ENCODE data around the gene CMIP. TPM values are rescaled to one million over a fixed set of nuclear protein-coding genes. Genes with fewer than 3 reads are reported as not detected.

Gene CMIP
- total RNA-seq, 5 donors from 2014 or later (not counting 1 experiment from before 2014, with no cell fraction given) = 39.8 to 55.9 (median 42.6) TPM

DNA sequence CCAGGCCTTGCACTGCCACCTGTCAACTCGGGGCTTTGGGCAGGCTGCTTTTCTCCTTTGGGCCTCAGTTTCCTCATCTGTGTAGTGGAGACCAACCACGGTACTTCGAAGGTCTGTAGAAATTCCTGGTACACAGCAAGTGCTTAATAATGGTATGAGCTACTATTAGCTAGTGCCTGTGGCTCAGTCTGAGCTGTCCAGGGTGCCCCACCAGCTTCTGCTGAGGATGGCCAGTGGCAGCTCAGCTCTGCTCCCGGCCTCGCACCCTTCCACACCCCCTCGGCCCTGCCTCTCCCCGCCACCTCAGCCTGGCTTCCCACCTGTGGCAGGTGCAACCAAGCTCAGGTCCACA is 308.2 kb downstream of the CMIP start:
- ChIA-PET CTCF (interaction anchor here (0.6 to 1.0 kb wide), 3 partner anchors 11 to 446 kb away, joined by 3 to 7 read pairs (median 5); no protein-coding TSS in a partner anchor), POLR2A (no interaction called here)
- Histone ChIP-seq H3K4me1 (ENCODE audit: control insufficient read depth in 1 of 2, extremely low read depth in 1 of 2, insufficient read depth in 2 of 2, low read length in 2 of 2) (peaks cover 0 to 5% of the 10 kb centered on the region in 2 experiments), H3K27ac (ENCODE audit: low read length) (no peak overlapping the region), H3K4me3 (ENCODE audit: control insufficient read depth in 1 of 2, extremely low read depth in 1 of 2, low read length in 1 of 2) (no peak overlapping the region), H3K27me3 (replicated peaks in 1 of 2; ENCODE audit: control insufficient read depth in 2 of 2, extremely low read depth in 1 of 2, insufficient read depth in 2 of 2, low read length in 1 of 2) (no peaks in the 10 kb centered on the region), H3K9me3 (no peaks in the 10 kb centered on the region), H3K36me3 (ENCODE audit: control insufficient read depth in 2 of 2, extremely low read depth in 1 of 2, insufficient read depth in 1 of 2, low read length in 1 of 2) (no peaks in the 10 kb centered on the region)
- DNase-seq (no peak), ATAC-seq (replicated peaks in 1 of 4) (no peak)
- H3K4me1 Mint-ChIP-seq = peaks cover 0 to 12% (median 6%) of the 10 kb centered on the region in 3 donors
- H3K27ac Mint-ChIP-seq = no peak overlapping the region
- no peaks in the 10 kb centered on the region for H3K9me3 Mint-ChIP-seq
- no peak overlapping the region for H3K4me3 Mint-ChIP-seq
- H3K36me3 Mint-ChIP-seq = no peaks in the 10 kb centered on the region
- WGBS (ENCODE audit: insufficient coverage) = no CpG with 5 or more reads among the region's 7 CpGs
- H3K27me3 Mint-ChIP-seq = peaks cover 0 to 8% of the 10 kb centered on the region in 2 donors

DNA sequence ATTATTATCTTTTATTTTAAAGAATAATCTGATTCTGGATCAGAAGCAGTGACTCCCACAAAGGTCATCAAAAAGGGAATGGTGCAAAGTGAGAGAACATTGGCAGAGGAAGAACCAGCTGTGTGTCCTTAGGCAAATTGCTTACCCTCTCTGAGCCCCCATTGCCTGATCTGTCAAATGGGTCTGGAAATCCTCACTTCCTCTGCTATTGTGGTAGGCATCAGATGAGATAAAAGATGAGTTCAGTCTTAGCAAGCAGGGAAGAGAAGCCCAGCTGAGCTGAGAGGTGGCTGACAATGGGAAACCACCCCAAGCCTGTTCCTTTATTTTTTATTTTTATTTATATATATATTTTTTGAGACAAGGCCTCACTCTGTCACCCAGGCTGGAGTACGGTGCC is 310.2 kb downstream of the CMIP start:
- ChIA-PET CTCF (no interaction called here), POLR2A (no interaction called here)
- Mint-ChIP-seq H3K27ac (no peak overlapping the region), H3K27me3 (peaks cover 0 to 13% of the 10 kb centered on the region in 2 donors), H3K9me3 (no peaks in the 10 kb centered on the region), H3K36me3 (no peaks in the 10 kb centered on the region), H3K4me1 (peaks cover 0 to 7% (median 6%) of the 10 kb centered on the region in 3 donors), H3K4me3 (no peak overlapping the region)
- Histone ChIP-seq H3K27ac (ENCODE audit: low read length) (no peak overlapping the region), H3K9me3 (no peaks in the 10 kb centered on the region), H3K4me3 (ENCODE audit: control insufficient read depth in 1 of 2, extremely low read depth in 1 of 2, low read length in 1 of 2) (no peak overlapping the region), H3K27me3 (replicated peaks in 1 of 2; ENCODE audit: control insufficient read depth in 2 of 2, extremely low read depth in 1 of 2, insufficient read depth in 2 of 2, low read length in 1 of 2) (no peaks in the 10 kb centered on the region), H3K4me1 (ENCODE audit: control insufficient read depth in 1 of 2, extremely low read depth in 1 of 2, insufficient read depth in 2 of 2, low read length in 2 of 2) (peaks cover 0 to 5% of the 10 kb centered on the region in 2 experiments), H3K36me3 (ENCODE audit: control insufficient read depth in 2 of 2, extremely low read depth in 1 of 2, insufficient read depth in 1 of 2, low read length in 1 of 2) (no peaks in the 10 kb centered on the region)
- ATAC-seq (replicated peaks in 1 of 4) (no peak), DNase-seq (no peak)
- WGBS (ENCODE audit: insufficient coverage) = no CpG with 5 or more reads among the region's 1 CpG

- H3K36me3 Mint-ChIP-seq = no peaks in the 10 kb centered on the region
- peaks cover 0 to 5% of the 10 kb centered on the region in 2 experiments for H3K4me1 ChIP-seq (ENCODE audit: control insufficient read depth in 1 of 2, extremely low read depth in 1 of 2, insufficient read depth in 2 of 2, low read length in 2 of 2)
- H3K27ac ChIP-seq (ENCODE audit: low read length) = no peak overlapping the region
- no peaks in the 10 kb centered on the region for H3K9me3 Mint-ChIP-seq
- ChIA-PET POLR2A (no interaction called here), CTCF (no interaction called here)
- 52% methylated on average over 9 of the region's 13 CpGs for WGBS (ENCODE audit: insufficient coverage)
- DNase-seq (no peak), ATAC-seq (replicated peaks in 1 of 4) (no peak)
- no peaks in the 10 kb centered on the region for H3K36me3 ChIP-seq (ENCODE audit: control insufficient read depth in 2 of 2, extremely low read depth in 1 of 2, insufficient read depth in 1 of 2, low read length in 1 of 2)
- no peak overlapping the region for H3K4me3 Mint-ChIP-seq
- no peak overlapping the region for H3K27ac Mint-ChIP-seq
- H3K4me1 Mint-ChIP-seq = peaks cover 0 to 7% (median 6%) of the 10 kb centered on the region in 3 donors
- no peaks in the 10 kb centered on the region for H3K27me3 ChIP-seq (replicated peaks in 1 of 2; ENCODE audit: control insufficient read depth in 2 of 2, extremely low read depth in 1 of 2, insufficient read depth in 2 of 2, low read length in 1 of 2)
- H3K9me3 ChIP-seq = no peaks in the 10 kb centered on the region
- peaks cover 0 to 12% of the 10 kb centered on the region in 2 donors for H3K27me3 Mint-ChIP-seq
- no peak overlapping the region for H3K4me3 ChIP-seq (ENCODE audit: control insufficient read depth in 1 of 2, extremely low read depth in 1 of 2, low read length in 1 of 2)
Observed at GRCh38 chr16:81755915-81756614, 311.5 kb downstream of the CMIP start.

GRCh38 chr16:81756615-81757356 is 312.2 kb downstream of the CMIP start:
- Mint-ChIP-seq H3K4me3 (no peak overlapping the region), H3K4me1 (peaks cover 0 to 7% (median 6%) of the 10 kb centered on the region in 3 donors), H3K27ac (no peak overlapping the region), H3K36me3 (no peaks in the 10 kb centered on the region), H3K27me3 (peaks cover 0 to 12% of the 10 kb centered on the region in 2 donors), H3K9me3 (no peaks in the 10 kb centered on the region)
- DNase-seq (no peak), ATAC-seq (replicated peaks in 1 of 4) (no peak)
- CTCF ChIA-PET = no interaction called here
- POLR2A ChIA-PET = no interaction called here
- H3K36me3 ChIP-seq (ENCODE audit: control insufficient read depth in 2 of 2, extremely low read depth in 1 of 2, insufficient read depth in 1 of 2, low read length in 1 of 2) = no peaks in the 10 kb centered on the region
- H3K4me3 ChIP-seq (ENCODE audit: control insufficient read depth in 1 of 2, extremely low read depth in 1 of 2, low read length in 1 of 2) = no peak overlapping the region
- no peaks in the 10 kb centered on the region for H3K9me3 ChIP-seq
- peaks cover 0 to 5% of the 10 kb centered on the region in 2 experiments for H3K4me1 ChIP-seq (ENCODE audit: control insufficient read depth in 1 of 2, extremely low read depth in 1 of 2, insufficient read depth in 2 of 2, low read length in 2 of 2)
- no peak overlapping the region for H3K27ac ChIP-seq (ENCODE audit: low read length)
- 80% methylated on average over 7 of the region's 9 CpGs for WGBS (ENCODE audit: insufficient coverage)
- H3K27me3 ChIP-seq (replicated peaks in 1 of 2; ENCODE audit: control insufficient read depth in 2 of 2, extremely low read depth in 1 of 2, insufficient read depth in 2 of 2, low read length in 1 of 2) = no peaks in the 10 kb centered on the region

DNA sequence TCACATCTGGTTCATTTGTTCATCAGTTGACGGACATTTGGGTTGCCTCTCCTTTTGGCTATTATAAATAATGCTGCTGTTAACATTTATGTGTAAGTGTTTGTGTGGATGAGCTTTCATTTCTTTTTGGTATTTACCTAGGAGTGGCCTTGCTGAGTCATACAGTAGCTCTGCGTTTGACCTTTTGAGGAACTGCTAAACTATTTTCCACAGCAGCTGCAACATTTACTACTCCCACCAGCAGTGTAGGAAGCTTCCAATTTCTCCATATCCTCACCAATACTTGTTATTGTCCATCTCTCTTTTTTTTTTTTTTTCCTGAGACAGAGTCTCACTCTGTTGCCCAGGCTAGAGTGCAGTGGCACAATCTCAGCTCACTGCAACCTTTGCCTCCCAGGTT is 313.8 kb downstream of the CMIP start:
- WGBS (ENCODE audit: insufficient coverage) = no CpG with 5 or more reads among the region's 2 CpGs
- no peaks in the 10 kb centered on the region for H3K36me3 Mint-ChIP-seq
- Histone ChIP-seq H3K4me3 (ENCODE audit: control insufficient read depth in 1 of 2, extremely low read depth in 1 of 2, low read length in 1 of 2) (no peak overlapping the region), H3K36me3 (ENCODE audit: control insufficient read depth in 2 of 2, extremely low read depth in 1 of 2, insufficient read depth in 1 of 2, low read length in 1 of 2) (no peaks in the 10 kb centered on the region), H3K27me3 (replicated peaks in 1 of 2; ENCODE audit: control insufficient read depth in 2 of 2, extremely low read depth in 1 of 2, insufficient read depth in 2 of 2, low read length in 1 of 2) (no peaks in the 10 kb centered on the region), H3K4me1 (ENCODE audit: control insufficient read depth in 1 of 2, extremely low read depth in 1 of 2, insufficient read depth in 2 of 2, low read length in 2 of 2) (no peaks in the 10 kb centered on the region), H3K27ac (ENCODE audit: low read length) (no peak overlapping the region), H3K9me3 (no peaks in the 10 kb centered on the region)
- POLR2A ChIA-PET = no interaction called here
- no peak overlapping the region for H3K4me3 Mint-ChIP-seq
- DNase-seq (no peak), ATAC-seq (replicated peaks in 1 of 4) (no peak)
- peaks cover 0 to 6% (median 2%) of the 10 kb centered on the region in 3 donors for H3K4me1 Mint-ChIP-seq
- peaks cover 5 to 12% of the 10 kb centered on the region in 2 donors for H3K27me3 Mint-ChIP-seq
- no peak overlapping the region for H3K27ac Mint-ChIP-seq
- CTCF ChIA-PET = no interaction called here
- no peaks in the 10 kb centered on the region for H3K9me3 Mint-ChIP-seq

Measured in T-cell (primary cell).